ENCODE data around the gene C1QB. TPM values are rescaled to one million over a fixed set of nuclear protein-coding genes. Genes with fewer than 3 reads are reported as not detected.

Gene C1QB
- total and polyA plus RNA-seq, 2 of the 8 experiments (the other 6 are each of a cell fraction or from before 2014, with no cell fraction given): not detected

- peak; percentile 55 for TF ChIP-seq SAP30 (IDR thresholded peaks at IDR 0.05; ENCODE audit: insufficient read depth, insufficient replicate concordance, low read length)
- TF ChIP-seq CEBPB (IDR thresholded peaks at IDR 0.05; ENCODE audit: low read depth, low read length): no peak
- TF ChIP-seq CREB1 (IDR thresholded peaks at IDR 0.05): peak; percentile 48; the same call in 1 of the 2 replicates
Measured at GRCh38 chr1:22611530-22611947, 41.5 kb upstream of the C1QB start (continued).
